H9 (cell line): ENCODE results near the gene ZNF304. TPM values are rescaled to one million over a fixed set of nuclear protein-coding genes. Genes with fewer than 3 reads are reported as not detected.

Source experiments
- DNase-seq: peaks from one replicate; pipeline ENCODE4 v3.0.0-alpha.2; 2017
- H2AFZ ChIP-seq: one replicate; pipeline ENCODE4 v1.6.1; 2013; ENCODE audit warnings: mild to moderate bottlenecking, low read length, control low read depth, moderate library complexity
- H2AK5ac ChIP-seq: 2 replicates; pipeline ENCODE4 v1.6.1; 2013; ENCODE audit warnings: low read length, control low read depth, mixed read lengths; ENCODE audit not compliant: insufficient read length
- H2BK120ac ChIP-seq: one replicate; pipeline ENCODE4 v1.6.1; 2013; ENCODE audit warnings: low read depth, mild to moderate bottlenecking, low read length, control low read depth, inconsistent platforms; ENCODE audit not compliant: poor library complexity, severe bottlenecking
- H2BK12ac ChIP-seq: 2 replicates; pipeline ENCODE4 v1.6.1; 2013; ENCODE audit warnings: low read length, control low read depth, mixed read lengths, low read depth; ENCODE audit not compliant: insufficient read length
- H2BK15ac ChIP-seq: 2 replicates; pipeline ENCODE4 v1.6.1; 2013; ENCODE audit warnings: low read depth, low read length, control low read depth
- H2BK20ac ChIP-seq: one replicate; pipeline ENCODE4 v1.6.1; 2013; ENCODE audit warnings: low read depth, mild to moderate bottlenecking, low read length, control low read depth, inconsistent platforms; ENCODE audit not compliant: poor library complexity, severe bottlenecking
- H2BK5ac ChIP-seq: 2 replicates; pipeline ENCODE4 v1.6.1; 2013; ENCODE audit warnings: low read length, control low read depth, mixed read lengths; ENCODE audit not compliant: insufficient read length
- H3K14ac ChIP-seq: 2 replicates; pipeline ENCODE4 v1.6.1; 2013; ENCODE audit warnings: low read length, control low read depth; ENCODE audit not compliant: insufficient read depth
- H3K18ac ChIP-seq: 2 replicates; pipeline ENCODE4 v1.6.1; 2013; ENCODE audit warnings: low read depth, mild to moderate bottlenecking, mixed read lengths, low read length, control low read depth; ENCODE audit not compliant: insufficient read length
- H3K23ac ChIP-seq: 2 replicates; pipeline ENCODE4 v1.6.1; 2013; ENCODE audit warnings: low read length, control low read depth, mixed read lengths, low read depth; ENCODE audit not compliant: insufficient read length
- H3K23me2 ChIP-seq: 2 replicates; pipeline ENCODE4 v1.6.1; 2013; ENCODE audit warnings: low read depth, mild to moderate bottlenecking, mixed read lengths, low read length, control low read depth; ENCODE audit not compliant: insufficient read length, poor library complexity, severe bottlenecking
- H3K27ac ChIP-seq: 2 replicates; pipeline ENCODE4 v1.5.1; 2013; ENCODE audit warnings: low read length, control low read depth, mixed read lengths, low read depth; ENCODE audit not compliant: insufficient read length
- H3K27me3 ChIP-seq: 2 replicates; pipeline ENCODE4 v1.6.1; 2013; ENCODE audit warnings: low read length, control low read depth, inconsistent platforms; ENCODE audit not compliant: insufficient read depth
- H3K4ac ChIP-seq: 2 replicates; pipeline ENCODE4 v1.6.1; 2013; ENCODE audit warnings: low read depth, mild to moderate bottlenecking, control low read depth, inconsistent platforms, low read length, moderate library complexity
- H3K4me1 ChIP-seq: 2 replicates; pipeline ENCODE4 v1.6.1; 2013; ENCODE audit warnings: low read length, control low read depth, inconsistent platforms; ENCODE audit not compliant: insufficient read depth
- H3K4me2 ChIP-seq: 2 replicates; pipeline ENCODE4 v1.6.1; 2013; ENCODE audit warnings: low read length, control low read depth, mixed read lengths; ENCODE audit not compliant: insufficient read length, insufficient read depth
- H3K56ac ChIP-seq: 2 replicates; pipeline ENCODE4 v1.6.1; 2013; ENCODE audit warnings: low read depth, mild to moderate bottlenecking, mixed read lengths, low read length, control low read depth; ENCODE audit not compliant: insufficient read length
- H3K79me1 ChIP-seq: 2 replicates; pipeline ENCODE4 v1.6.1; 2013; ENCODE audit warnings: low read depth, mild to moderate bottlenecking, moderate library complexity, low read length, control low read depth, inconsistent platforms; ENCODE audit not compliant: insufficient read depth, poor library complexity, severe bottlenecking
- H3K79me2 ChIP-seq: 2 replicates; pipeline ENCODE4 v1.6.1; 2013; ENCODE audit warnings: low read length, control low read depth, inconsistent platforms; ENCODE audit not compliant: insufficient read depth
- H3K9ac ChIP-seq: 2 replicates; pipeline ENCODE4 v1.6.1; 2013; ENCODE audit warnings: low read length, control low read depth, mixed read lengths; ENCODE audit not compliant: insufficient read length; ENCODE audit errors: extremely low read depth
- H3K9me3 ChIP-seq: one replicate; pipeline ENCODE4 v1.6.1; 2013; ENCODE audit warnings: low read depth, low read length, inconsistent platforms; ENCODE audit not compliant: control insufficient read depth
- H3T11ph ChIP-seq: one replicate; pipeline ENCODE4 v1.6.1; 2013; ENCODE audit warnings: mild to moderate bottlenecking, low read length, control low read depth, inconsistent platforms
- H4K20me1 ChIP-seq: one replicate; pipeline ENCODE4 v1.6.1; 2013; ENCODE audit not compliant: control insufficient read depth, insufficient read length, insufficient read depth
- H4K5ac ChIP-seq: 2 replicates; pipeline ENCODE4 v1.6.1; 2013; ENCODE audit warnings: low read depth, mild to moderate bottlenecking, mixed read lengths, low read length, control low read depth; ENCODE audit not compliant: insufficient read length
- H4K8ac ChIP-seq: replicated peaks from 2 replicates; pipeline ENCODE4 v1.6.1; 2013; ENCODE audit warnings: low read length, control low read depth, mixed read lengths, low read depth; ENCODE audit not compliant: insufficient read length
- H4K91ac ChIP-seq: 2 replicates; pipeline ENCODE4 v1.6.1; 2013; ENCODE audit warnings: low read depth, mild to moderate bottlenecking, moderate library complexity, mixed read lengths, low read length, control low read depth; ENCODE audit not compliant: insufficient read length
- H3K27ac Mint-ChIP-seq, 3 experiments: 2 replicates in 2 of 3; 3 replicates in 1 of 3; pipeline ENCODE4 v1.8.0; 2020 to 2021; ENCODE audit warnings: mixed read lengths in 3 of 3, mild to moderate bottlenecking in 1 of 3, moderate library complexity in 1 of 3
- H3K27me3 Mint-ChIP-seq: 2 replicates; pipeline ENCODE4 v1.8.0; 2021; ENCODE audit warnings: low read depth, mild to moderate bottlenecking, moderate library complexity, mixed read lengths
- H3K36me3 Mint-ChIP-seq, 3 experiments: 2 replicates in 2 of 3; 3 replicates in 1 of 3; pipeline ENCODE4 v1.8.0; 2020 to 2021; ENCODE audit warnings: low read depth in 3 of 3, mixed read lengths in 3 of 3; ENCODE audit not compliant: insufficient read depth in 1 of 3
- H3K4me1 Mint-ChIP-seq, 2 experiments: 2 replicates each; pipeline ENCODE4 v1.8.0; 2020; ENCODE audit warnings: mixed read lengths in 2 of 2
- H3K4me3 Mint-ChIP-seq, 2 experiments: 2 replicates in 1 of 2; 3 replicates in 1 of 2; pipeline ENCODE4 v1.8.0; 2020 to 2021; ENCODE audit warnings: mild to moderate bottlenecking in 2 of 2, mixed read lengths in 2 of 2, moderate library complexity in 1 of 2
- H3K9me3 Mint-ChIP-seq, 2 experiments: 2 replicates in 1 of 2; 3 replicates in 1 of 2; pipeline ENCODE4 v1.8.0; 2020; ENCODE audit warnings: mild to moderate bottlenecking in 2 of 2, mixed read lengths in 2 of 2, moderate library complexity in 1 of 2
- CTCF ChIP-seq: fragments of 200-600 bp; sonication (generic); conservative IDR thresholded peaks from 3 replicates; pipeline ENCODE4 v1.8.0; 2021; ENCODE audit warnings: antibody characterized with exemption, mild to moderate bottlenecking
- WGBS: extraction: QIAGEN DNeasy Blood & Tissue Kit; methylation state at CpG from one replicate; pipeline ENCODE4 v1.1.7; 2013; ENCODE audit warnings: missing lambda C conversion rate, low lambda C conversion rate, mixed read lengths; ENCODE audit not compliant: insufficient read length; ENCODE audit errors: extremely low coverage; 5-methylcytosine and 5-hydroxymethylcytosine counted together
- total RNA-seq: library from RNA; stranded (reverse); gene quantifications from 2 replicates; pipeline ENCODE4 v1.2.1, GENCODE V29; 2021

Gene ZNF304
- total RNA-seq, 1 experiment from 2014 or later: 13.5 TPM

- Histone ChIP-seq H4K20me1 (no peaks in the 10 kb centered on the region), H4K5ac (no peak overlapping the region), H3K4me2 (no peak overlapping the region), H3K9ac (no peak overlapping the region), H3K4me1 (no peaks in the 10 kb centered on the region), H2BK120ac (no peak overlapping the region), H3K23ac (no peak overlapping the region), H3K14ac (no peak overlapping the region), H4K8ac (no peak overlapping the region), H2AK5ac (no peak overlapping the region), H2BK20ac (no peak overlapping the region), H4K91ac (no peak overlapping the region), H2BK5ac (no peak overlapping the region), H3K18ac (no peak overlapping the region), H3K56ac (no peak overlapping the region), H2BK15ac (no peak overlapping the region), H2AFZ (no peak overlapping the region), H3K27ac (no peak overlapping the region), H3K23me2 (peaks cover 5% of the 10 kb centered on the region), H3K27me3 (no peaks in the 10 kb centered on the region), H3T11ph (no peak overlapping the region), H3K9me3 (no peaks in the 10 kb centered on the region), H3K79me1 (no peaks in the 10 kb centered on the region), H3K4ac (no peak overlapping the region), H3K79me2 (peaks cover 6% of the 10 kb centered on the region; the same call in 1 of the 2 replicates), H2BK12ac (no peak overlapping the region)
- TF ChIP-seq CTCF: no peak
- Mint-ChIP-seq H3K27me3 (peaks cover 2% of the 10 kb centered on the region; the same call in 1 of the 2 replicates), H3K4me3 (no peak overlapping the region; a peak in 1 of 5 replicates), H3K4me1 (peaks cover 4 to 5% of the 10 kb centered on the region in 2 experiments), H3K9me3 (peaks cover 0 to 4% of the 10 kb centered on the region in 2 experiments; a peak in 1 of 5 replicates), H3K27ac (no peak overlapping the region; a peak in 1 of 7 replicates), H3K36me3 (peaks cover 31 to 48% (median 35%) of the 10 kb centered on the region in 3 experiments)
- DNase-seq: no peak
- WGBS: no CpG with 5 or more reads among the region's 5 CpGs
Observed at GRCh38 chr19:57395710-57396109, 44.6 kb downstream of the ZNF304 start.
